ENCODE measurements around the gene IL4I1.
A peak's percentile ranks its signal among the peaks of the same experiment; 100 is the strongest.

The IL4I1 gene

GRCh38 chr19:49894879-49895565 is 1.7 kb downstream of the IL4I1 start:
- no peak for DNase-seq (ENCODE audit: low spot score)

GRCh38 chr19:49894011-49894664 is 2.5 kb downstream of the IL4I1 start:
- no peak for DNase-seq (ENCODE audit: low spot score)

- DNase-seq (ENCODE audit: low spot score) = no peak
Measured at GRCh38 chr19:49892716-49893115, 4.0 kb downstream of the IL4I1 start.

- DNase-seq (ENCODE audit: low spot score) = no peak
Measured at GRCh38 chr19:49891393-49891792, 5.3 kb downstream of the IL4I1 start.

- DNase-seq (ENCODE audit: low spot score) = no peak
Measured at GRCh38 chr19:49890349-49891311, 6.1 kb downstream of the IL4I1 start.

GRCh38 chr19:49889687-49890348 is 6.9 kb downstream of the IL4I1 start:
- peak; percentile 50 for DNase-seq (ENCODE audit: low spot score)

- no peak for DNase-seq (ENCODE audit: low spot score)
Measured at GRCh38 chr19:49889038-49889686, 7.5 kb downstream of the IL4I1 start.

GRCh38 chr19:49888510-49888824 is 8.2 kb downstream of the IL4I1 start:
- DNase-seq (ENCODE audit: low spot score) = no peak

GRCh38 chr19:49887665-49888509 is 8.8 kb downstream of the IL4I1 start:
- DNase-seq (ENCODE audit: low spot score) = no peak

- DNase-seq (ENCODE audit: low spot score) = no peak
Measured at GRCh38 chr19:49887037-49887664, 9.5 kb downstream of the IL4I1 start.

GRCh38 chr19:49884760-49885159 is 11.9 kb downstream of the IL4I1 start:
- DNase-seq (ENCODE audit: low spot score) = no peak

- no peak for DNase-seq (ENCODE audit: low spot score)
Measured at GRCh38 chr19:49884109-49884508, 12.6 kb downstream of the IL4I1 start.

- DNase-seq (ENCODE audit: low spot score) = no peak
Measured at GRCh38 chr19:49883094-49883493, 13.6 kb downstream of the IL4I1 start.

GRCh38 chr19:49882643-49883042 is 14.0 kb downstream of the IL4I1 start:
- no peak for DNase-seq (ENCODE audit: low spot score)

GRCh38 chr19:49881672-49882394 is 14.9 kb downstream of the IL4I1 start:
- no peak for DNase-seq (ENCODE audit: low spot score)

GRCh38 chr19:49881186-49881585 is 15.5 kb downstream of the IL4I1 start:
- DNase-seq (ENCODE audit: low spot score) = no peak

- no peak for DNase-seq (ENCODE audit: low spot score)
Measured at GRCh38 chr19:49880162-49880869, 16.4 kb downstream of the IL4I1 start.

- no peak for DNase-seq (ENCODE audit: low spot score)
Measured at GRCh38 chr19:49879243-49879963, 17.3 kb downstream of the IL4I1 start.

GRCh38 chr19:49878744-49879070 is 18.0 kb downstream of the IL4I1 start:
- DNase-seq (ENCODE audit: low spot score) = no peak

Measured in AG08395 (cell line).